GM12878 (cell line): Measurements from ENCODE around the gene R3HDM1. TPM values are rescaled to one million over a fixed set of nuclear protein-coding genes. Genes with fewer than 3 reads are reported as not detected.

Experiments used
- ATAC-seq: fragments of 200-7000 bp; cut with Tn5 transposase; 3 replicates; pipeline ENCODE4 v1.9.1; 2020; ENCODE audit warnings: mild to moderate bottlenecking, moderate library complexity
- BruUV-seq: library from RNA; stranded (reverse); fragments of 400-500 nt; replicated peaks from 2 replicates; lab custom pipeline; 2021; lab: Mats Ljungman, UMichigan
- CTCF ChIA-PET: fragments of 300-600 bp; sonication (Branson Sonifier 250); formaldehyde crosslinking; extraction: SDS; loops from one replicate; lab custom pipeline; 2021; ENCODE audit warnings: inconsistent platforms; lab: Yijun Ruan, JAX
- POLR2A ChIA-PET: fragments of 350-600 bp; formaldehyde crosslinking; extraction: SDS; loops from one replicate; lab custom pipeline; 2021; ENCODE audit warnings: inconsistent platforms; lab: Charles Lee
- RAD21 ChIA-PET: fragments of 300-600 bp; sonication (Branson Sonifier 250); formaldehyde crosslinking; loops from one replicate; lab custom pipeline; 2023; ENCODE audit warnings: antibody characterized with exemption; ENCODE audit not compliant: unreplicated experiment; lab: Charles Lee
- SMC1A ChIA-PET: fragments of 300-600 bp; sonication (Branson Sonifier 250); formaldehyde crosslinking; loops from one replicate; lab custom pipeline; 2023; ENCODE audit not compliant: unreplicated experiment, uncharacterized antibody; lab: Charles Lee
- DNase-seq: peaks from one replicate; pipeline ENCODE4 v3.0.0-alpha.2; 2011; ENCODE audit warnings: low read depth, low spot score
- FAIRE-seq: peaks from 3 replicates; lab custom pipeline; 2011; peaks lifted over from hg19 to GRCh38; lab: Jason Lieb, UNC
- H2AFZ ChIP-seq: 2 replicates; pipeline ENCODE4 v1.6.0; 2011; ENCODE audit warnings: low read depth, low read length, control low read depth; ENCODE audit not compliant: control insufficient read depth
- H3K27ac ChIP-seq: 2 replicates; pipeline ENCODE4 v1.5.1; 2011; ENCODE audit warnings: control low read depth; ENCODE audit not compliant: control insufficient read depth, insufficient read depth
- H3K27me3 ChIP-seq, 2 experiments: replicated peaks in 1 of 2; 2 replicates each; pipeline versions ENCODE4 v1.6.0 to v1.6.1; 2011; ENCODE audit warnings: low read length in 1 of 2; ENCODE audit not compliant: control insufficient read depth in 2 of 2, insufficient read depth in 2 of 2
- H3K36me3 ChIP-seq, 2 experiments: 2 replicates each; pipeline ENCODE4 v1.5.1; 2011; ENCODE audit warnings: low read length in 1 of 2; ENCODE audit not compliant: control insufficient read depth in 2 of 2, insufficient read depth in 2 of 2
- H3K4me1 ChIP-seq: 2 replicates; pipeline ENCODE4 v1.6.1; 2011; ENCODE audit warnings: mild to moderate bottlenecking, low read length, moderate library complexity, mixed read lengths; ENCODE audit not compliant: control insufficient read depth, insufficient read depth
- H3K4me2 ChIP-seq: 2 replicates; pipeline ENCODE4 v1.6.0; 2011; ENCODE audit warnings: control low read depth; ENCODE audit not compliant: control insufficient read depth, insufficient read depth
- H3K4me3 ChIP-seq: fragments of 200-600 bp; sonication (generic); 2 replicates; pipeline ENCODE4 v1.5.1; 2016
- H3K79me2 ChIP-seq: 2 replicates; pipeline ENCODE4 v1.6.0; 2011; ENCODE audit warnings: low read length; ENCODE audit not compliant: control insufficient read depth, insufficient read depth
- H3K9ac ChIP-seq: 2 replicates; pipeline ENCODE4 v1.8.0; 2011; ENCODE audit warnings: low read length, control low read depth, mixed read lengths; ENCODE audit not compliant: control insufficient read depth, insufficient read depth
- H3K9me3 ChIP-seq: replicated peaks from 3 replicates; pipeline ENCODE4 v1.5.1; 2011; ENCODE audit warnings: mild to moderate bottlenecking, low read length; ENCODE audit not compliant: control insufficient read depth, insufficient read depth
- H4K20me1 ChIP-seq: 2 replicates; pipeline ENCODE4 v1.6.0; 2011; ENCODE audit not compliant: control insufficient read depth, insufficient read depth
- ATF7 ChIP-seq: fragments of 450-650 bp; IDR thresholded peaks from 2 replicates; pipeline ENCODE4 v1.6.1; 2016; ENCODE audit warnings: low read depth, mild to moderate bottlenecking
- KAT2A ChIP-seq: conservative IDR thresholded peaks from 2 replicates; pipeline ENCODE4 v1.6.1; 2011; ENCODE audit warnings: low read depth, low read length; ENCODE audit not compliant: control insufficient read depth
- NBN ChIP-seq: fragments of 450-650 bp; IDR thresholded peaks from 2 replicates; pipeline ENCODE4 v1.6.1; 2016
- in situ Hi-C: fragments of 300-500 bp; cut with MboI; formaldehyde crosslinking; loops from 9 replicates; pipeline ENCODE4 v1.14.3; 2018; ENCODE audit warnings: mixed read lengths
- intact Hi-C: fragments of 100-400 bp; cut with micrococcal nuclease; formaldehyde crosslinking; loops from one replicate; pipeline ENCODE4 v1.14.2; 2022; ENCODE audit not compliant: unreplicated experiment
- microRNA counts: library from miRNA; unstranded; fragments of <30 nt; microRNA quantifications from one replicate; lab custom pipeline; 2016
- microRNA-seq: library from miRNA; unstranded; fragments of <30 nt; microRNA quantifications from one replicate; pipeline ENCODE4, GENCODE V29; 2018
- polyA plus RNA-seq, 11 experiments: library from polyadenylated mRNA; depleted of rRNA in 4 of 11; unstranded in 6 of 11; stranded (reverse) in 5 of 11; fragments of >200 nt; fragmentation: Nextera tagmentation in 4 of 11; fragmentation: Illumina TruSeq in 1 of 11; extraction: Ambion mirVana in 4 of 11; extraction: Trizol in 1 of 11; gene quantifications; 1 replicate in 1 of 11; 2 replicates in 10 of 11; pipeline versions ENCODE4 v1.2.1 to v1.2.3, GENCODE V29; 2011 to 2016; ENCODE audit warnings: inconsistent platforms in 2 of 11, missing spikeins in 2 of 11, low read depth in 1 of 11
- small RNA-seq: library from RNA; depleted of rRNA; stranded (forward); fragments of <200 nt; gene quantifications from one replicate; pipeline ENCODE3, GENCODE V24; 2014
- total RNA-seq, 4 experiments: library from RNA; depleted of rRNA in 3 of 4; stranded (reverse); fragments of >200 nt in 3 of 4; fragmentation: Illumina TruSeq in 1 of 4; extraction: Trizol in 1 of 4; gene quantifications; 2 replicates each; pipeline versions ENCODE4 v1.2.1 to v1.2.3, GENCODE V29; 2013 to 2021

The R3HDM1 gene
- total and polyA plus RNA-seq, 10 of the 15 experiments (the other 5 are each of a cell fraction or from before 2014, with no cell fraction given), result 16.8 to 89.6 (median 47.7) TPM

GRCh38 chr2:135773917-135774316 is 242.6 kb downstream of the R3HDM1 start:
- H3K9me3 ChIP-seq, result no peaks in the 10 kb centered on the region
- H3K4me1 ChIP-seq, result no peaks in the 10 kb centered on the region
- ATAC-seq (no peak), DNase-seq (no peak)
- no peak overlapping the region for H3K27ac ChIP-seq
- intact Hi-C loops, result no loop called here
- H2AFZ ChIP-seq, result no peak overlapping the region
- H3K27me3 ChIP-seq, result no peaks in the 10 kb centered on the region
- TF ChIP-seq NBN, result no peak
- TF ChIP-seq ATF7, result 0 out of 2 replicates have a peak, but pooled peaks have one; percentile 13
- no peak for TF ChIP-seq KAT2A
- TF ChIP-seq, all 136 proteins: peak for 1
- H3K36me3 ChIP-seq, result peaks cover 3 to 42% of the 10 kb centered on the region in 2 experiments; a peak in 3 of 4 replicates
- SMC1A ChIA-PET, result interaction anchor here (0.9 kb wide), 1 partner anchor 8 kb away, joined by 4 read pairs; no protein-coding TSS in a partner anchor
- FAIRE-seq, result no peak
- POLR2A ChIA-PET, result interaction anchor here (0.6 kb wide), 1 partner anchor 23 kb away, joined by 3 read pairs; no protein-coding TSS in a partner anchor
- no peak overlapping the region for H3K4me3 ChIP-seq
- H3K79me2 ChIP-seq, result no peaks in the 10 kb centered on the region
- RAD21 ChIA-PET, result interaction anchor here (0.6 kb wide), 1 partner anchor 891 kb away, joined by 3 read pairs; no protein-coding TSS in a partner anchor
- no TSS peak for BruUV-seq
- H3K9ac ChIP-seq, result no peak overlapping the region
- CTCF ChIA-PET, result interaction anchor here (0.6 to 1.9 kb wide), 2 partner anchors 70 to 611 kb away, joined by 3 to 5 read pairs; no protein-coding TSS in a partner anchor
- H4K20me1 ChIP-seq, result no peaks in the 10 kb centered on the region
- no peak overlapping the region for H3K4me2 ChIP-seq
- in situ Hi-C loops, result no loop called here

MicroRNAs encoded within 50 kb of the gene (microRNA counts, 767-probe panel; counts per million panel counts)
- 2,452 counts per million, percentile 83 among the panel's probes with 10 or more counts for microRNA hsa-miR-128 (lab: Ali Mortazavi, UCI)

Small RNA genes lying within 50 kb of the gene (microRNA-seq; reads per million reads assigned to microRNA genes)
- gene MIR128-1, result 80.6 reads per million, percentile 72 among the genes with 10 or more reads in this experiment

Small RNA genes lying within 50 kb of the gene (small RNA-seq; reads per million reads assigned to genes)
- gene MIR128-1 (108 reads per million, percentile 99 among the genes with 10 or more reads in this experiment), gene RNU6-512P (not detected)

Other genes with a start within 250 kb of the R3HDM1 start
- 8.1 and 10.2 TPM in 2 replicates for gene ZRANB3, start 266 bp upstream of the R3HDM1 start, total RNA-seq (2014; rRNA removed)
- gene ZRANB3, start 266 bp upstream of the R3HDM1 start, total RNA-seq (2014; rRNA removed; fragmentation: Illumina TruSeq; extraction: Trizol), result 11.4 and 11.8 TPM in 2 replicates
- 10.5 and 11.0 TPM in 2 replicates for gene ZRANB3, start 266 bp upstream of the R3HDM1 start, total RNA-seq (2021)
- gene ZRANB3, start 266 bp upstream of the R3HDM1 start, polyA plus RNA-seq (2011; rRNA removed), result 9.6 and 15.0 TPM in 2 replicates
- gene ZRANB3, start 266 bp upstream of the R3HDM1 start, polyA plus RNA-seq (2014; fragmentation: Illumina TruSeq; extraction: Trizol), result 8.2 and 9.7 TPM in 2 replicates
- gene ZRANB3, start 266 bp upstream of the R3HDM1 start, polyA plus RNA-seq (2014; fragmentation: Nextera tagmentation; extraction: Ambion mirVana), result 1 to 10 TPM; 5.6 to 5.8 TPM
- 4.8 and 6.6 TPM in 2 replicates for gene ZRANB3, start 266 bp upstream of the R3HDM1 start, polyA plus RNA-seq (2014; rRNA removed)
- gene ZRANB3, start 266 bp upstream of the R3HDM1 start, polyA plus RNA-seq (2016; fragmentation: Nextera tagmentation; extraction: Ambion mirVana), result 10 to 100 TPM; 10.3 to 11.0 TPM
- 53.8 and 62.9 TPM in 2 replicates for gene UBXN4, start 210.4 kb downstream of the R3HDM1 start, total RNA-seq (2014; rRNA removed)
- 62.3 and 63.7 TPM in 2 replicates for gene UBXN4, start 210.4 kb downstream of the R3HDM1 start, total RNA-seq (2014; rRNA removed; fragmentation: Illumina TruSeq; extraction: Trizol)
- gene UBXN4, start 210.4 kb downstream of the R3HDM1 start, total RNA-seq (2021), result 66.0 and 67.4 TPM in 2 replicates
- 115 and 180 TPM in 2 replicates for gene UBXN4, start 210.4 kb downstream of the R3HDM1 start, polyA plus RNA-seq (2011; rRNA removed)
- gene UBXN4, start 210.4 kb downstream of the R3HDM1 start, polyA plus RNA-seq (2014; fragmentation: Illumina TruSeq; extraction: Trizol), result 77.8 and 99.4 TPM in 2 replicates
- gene UBXN4, start 210.4 kb downstream of the R3HDM1 start, polyA plus RNA-seq (2014; fragmentation: Nextera tagmentation; extraction: Ambion mirVana), result 10 to 100 TPM; 52.6 to 79.4 TPM
- gene UBXN4, start 210.4 kb downstream of the R3HDM1 start, polyA plus RNA-seq (2014; rRNA removed), result 44.8 and 57.5 TPM in 2 replicates
- gene UBXN4, start 210.4 kb downstream of the R3HDM1 start, polyA plus RNA-seq (2016; fragmentation: Nextera tagmentation; extraction: Ambion mirVana), result 100 to 1,000 TPM; 114 to 133 TPM